SK-N-DZ (cell line): Measurements from ENCODE around the gene PARP15.
"Not testable (repeated sequence)": the region's sequence is repeated elsewhere in the genome, so short reads cannot be mapped to it uniquely, and the experiment has no call there.

Source experiments
- DNase-seq: peaks from one replicate; pipeline ENCODE4 v3.0.0-alpha.2; 2015; ENCODE audit warnings: low spot score

PARP15 gene

DNA sequence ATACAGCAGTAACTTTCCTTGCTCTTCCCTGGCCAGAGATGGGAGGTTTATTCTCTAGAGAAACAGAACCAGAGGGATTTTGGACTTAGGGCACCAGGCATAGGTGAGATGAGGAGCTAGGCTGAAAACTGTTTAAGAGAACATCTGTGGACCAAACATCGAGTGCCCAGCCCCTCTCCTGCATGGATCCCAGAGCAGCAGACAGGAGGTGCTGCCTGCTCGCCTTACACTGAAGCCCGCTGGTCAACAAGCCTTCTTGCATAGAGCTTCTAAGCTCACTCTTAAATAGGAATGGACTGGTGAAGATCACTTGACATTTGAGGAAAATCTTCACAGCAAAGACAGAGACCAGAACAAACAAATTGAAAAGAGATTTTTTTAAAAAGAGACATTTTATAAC lies 41.2 kb downstream of the PARP15 start:
- peak; percentile 11 for DNase-seq

DNA sequence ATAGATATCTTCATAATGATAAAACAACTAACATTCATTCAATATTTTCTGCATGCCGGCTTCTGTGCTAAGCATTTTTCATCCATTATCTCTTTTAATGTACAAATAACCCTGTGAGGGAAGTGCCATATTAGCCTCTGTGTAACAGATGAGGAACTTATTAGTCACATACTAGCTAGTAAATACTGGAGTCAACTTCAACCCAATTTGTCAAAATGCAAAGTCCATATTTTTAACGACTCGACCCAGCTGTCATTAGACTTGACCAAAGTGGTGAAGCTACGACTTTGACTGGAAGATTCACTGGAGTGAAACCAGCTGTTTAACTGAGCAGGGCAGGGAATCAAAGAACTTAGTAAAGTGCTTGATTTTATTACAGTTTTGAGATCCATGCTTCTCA lies 41.6 kb downstream of the PARP15 start:
- DNase-seq = no peak

DNA sequence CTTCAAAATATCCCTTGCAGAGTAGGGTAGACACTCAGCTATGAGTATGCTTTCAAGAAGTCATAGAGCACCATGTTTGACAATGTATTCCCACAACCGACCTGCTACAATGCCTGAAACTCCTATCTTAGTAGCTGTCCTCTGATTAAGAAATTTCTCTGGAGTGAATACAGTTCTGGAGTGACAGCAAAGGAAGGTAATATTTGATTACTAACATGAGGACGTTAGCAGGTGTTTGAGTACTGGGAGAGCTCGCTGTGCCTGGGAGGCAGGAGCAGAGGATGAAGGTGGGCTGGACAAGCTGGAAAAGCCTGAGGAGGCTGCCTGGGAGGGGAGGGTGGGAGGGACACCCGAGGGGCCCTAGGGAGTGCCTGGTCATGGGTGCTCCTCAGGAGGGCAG lies 42.9 kb downstream of the PARP15 start:
- DNase-seq = no peak

DNA sequence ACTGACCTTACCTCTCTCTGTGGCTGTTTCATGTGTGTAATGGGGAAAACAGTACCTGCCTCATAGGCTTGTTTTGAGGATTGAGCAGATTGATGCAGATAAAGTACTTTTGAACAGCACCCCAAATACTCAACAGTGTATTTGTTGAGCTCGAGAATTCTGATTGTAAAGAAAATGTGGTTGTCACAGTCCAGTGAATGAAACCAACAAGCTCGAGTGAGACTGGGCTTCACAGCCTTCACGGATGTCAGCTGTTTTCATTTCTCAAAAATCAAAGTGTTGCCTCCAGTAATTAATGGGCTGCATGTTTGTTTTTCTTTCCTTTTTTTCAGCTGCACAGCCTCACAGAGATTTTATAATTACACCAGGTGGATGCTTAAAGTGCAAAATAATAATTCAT lies 43.7 kb downstream of the PARP15 start:
- DNase-seq = no peak

DNA sequence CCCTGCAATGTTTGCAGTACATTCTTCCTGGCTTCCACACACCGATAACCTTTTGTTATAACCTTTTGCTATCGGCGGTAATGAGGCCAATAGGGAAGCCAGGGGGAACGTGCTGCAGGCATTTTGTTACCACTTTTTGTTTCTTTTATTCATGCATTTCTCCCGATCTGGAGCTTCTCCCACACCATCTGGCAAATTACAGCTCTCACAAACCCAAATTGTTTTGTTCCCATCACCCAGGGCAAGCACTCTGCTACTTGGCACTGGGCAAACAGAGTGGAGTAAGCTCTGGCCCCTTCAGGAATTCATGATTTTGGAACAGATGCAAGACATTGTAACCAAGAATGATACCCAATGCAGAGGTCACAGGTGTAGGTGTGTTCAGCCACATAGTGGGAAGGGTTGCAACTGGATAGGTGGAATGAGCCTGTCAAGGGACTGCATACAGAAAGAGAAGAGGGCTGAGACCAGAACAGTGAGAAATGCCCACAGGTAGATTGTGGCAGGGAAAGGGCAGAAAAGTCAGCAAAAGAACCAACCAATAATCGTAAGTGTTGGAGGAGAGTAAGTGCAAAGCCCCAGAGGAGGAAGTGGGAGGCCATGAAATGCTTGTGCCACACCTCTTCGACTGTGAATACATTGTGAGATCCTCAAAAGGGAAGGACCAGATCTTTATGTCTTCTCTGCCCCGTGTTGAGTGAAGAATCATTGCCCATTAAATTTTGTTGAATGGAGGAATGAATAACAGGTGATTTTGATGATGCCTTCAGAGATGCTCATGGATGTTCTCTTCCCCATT lies 45.8 kb downstream of the PARP15 start:
- no peak for DNase-seq

DNA sequence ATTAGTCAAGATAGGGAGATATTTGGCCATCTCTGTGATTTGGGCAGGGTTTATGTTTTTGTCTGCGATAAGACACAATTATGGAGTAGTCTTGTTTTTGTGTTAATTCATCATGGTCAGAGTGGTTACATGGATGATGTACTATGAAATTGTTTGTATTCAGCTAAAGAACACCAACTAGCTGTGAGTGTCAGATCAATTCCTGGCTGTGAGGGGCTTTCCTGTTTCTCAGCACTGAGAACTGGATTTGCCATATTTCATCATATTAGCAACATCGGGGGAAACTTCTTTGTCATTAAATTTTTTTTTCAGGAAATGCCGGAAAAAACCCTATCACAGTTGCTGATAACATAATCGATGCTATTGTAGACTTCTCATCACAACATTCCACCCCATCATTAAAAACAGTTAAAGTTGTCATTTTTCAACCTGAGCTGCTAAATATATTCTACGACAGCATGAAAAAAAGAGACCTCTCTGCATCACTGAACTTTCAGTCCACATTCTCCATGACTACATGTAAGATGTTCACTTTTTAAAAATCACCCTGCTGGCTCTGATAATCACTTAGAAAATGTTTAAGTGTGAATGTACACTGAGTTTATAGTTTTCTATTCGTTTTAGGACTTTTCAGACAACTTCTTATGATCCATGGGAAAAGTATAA lies 49.2 kb downstream of the PARP15 start:
- DNase-seq = no peak

DNA sequence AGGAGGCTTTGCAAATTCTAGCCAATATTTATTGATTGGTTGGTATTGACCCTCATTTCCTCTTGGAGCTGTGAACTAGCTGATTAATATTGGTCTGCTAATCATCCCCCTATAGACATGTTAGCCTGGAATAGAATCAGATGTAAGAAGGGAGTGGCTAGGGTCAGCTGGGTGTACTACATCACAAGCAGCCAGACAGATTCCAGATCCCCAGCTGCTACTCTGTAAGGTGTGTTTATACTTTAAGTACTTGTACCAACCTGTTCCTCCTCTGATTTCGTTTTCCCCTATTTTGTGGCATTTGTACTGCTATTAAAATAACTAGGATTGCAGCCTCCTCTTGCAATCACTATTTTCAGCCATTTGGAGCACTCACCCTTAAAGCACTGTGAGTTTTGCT lies 49.9 kb downstream of the PARP15 start:
- DNase-seq = no peak

DNA sequence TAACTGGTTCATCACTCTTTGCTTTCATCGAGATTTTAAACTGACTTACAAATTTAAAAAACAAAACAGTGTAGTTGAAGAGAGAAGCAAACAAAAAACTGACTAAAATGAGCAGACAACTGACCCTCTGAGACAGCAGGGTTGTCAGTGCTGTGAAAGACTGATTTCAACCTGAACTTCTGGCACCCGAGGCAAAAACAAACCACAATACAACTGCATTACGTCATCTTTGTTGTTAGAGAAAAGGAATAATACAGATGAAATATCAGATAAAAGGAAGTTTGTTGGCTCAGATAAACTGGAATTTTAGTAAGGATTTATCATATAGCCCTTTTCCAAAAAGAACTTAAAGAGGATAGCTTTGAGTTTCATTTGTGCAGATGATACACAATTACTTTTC lies 51.1 kb downstream of the PARP15 start:
- DNase-seq = no peak

DNA sequence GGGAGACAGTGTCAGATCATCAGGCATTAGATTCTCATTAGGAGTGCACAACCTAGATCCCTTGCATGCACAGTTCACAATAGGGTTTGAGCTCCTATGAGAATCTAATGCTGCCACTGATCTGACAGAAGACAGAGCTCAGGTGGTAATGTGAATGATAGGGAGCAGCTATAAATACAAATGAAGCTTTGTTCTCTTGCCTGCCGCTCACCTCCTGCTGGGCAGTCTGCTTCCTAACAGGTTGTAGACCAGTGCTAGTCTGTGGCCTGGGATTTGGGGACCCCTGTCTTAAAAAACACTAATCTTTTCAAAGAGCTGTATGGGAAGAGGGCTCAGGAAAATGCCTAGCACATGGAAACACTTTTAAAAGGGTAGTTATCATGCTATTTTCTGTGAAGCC lies 52.3 kb downstream of the PARP15 start:
- no peak for DNase-seq

DNA sequence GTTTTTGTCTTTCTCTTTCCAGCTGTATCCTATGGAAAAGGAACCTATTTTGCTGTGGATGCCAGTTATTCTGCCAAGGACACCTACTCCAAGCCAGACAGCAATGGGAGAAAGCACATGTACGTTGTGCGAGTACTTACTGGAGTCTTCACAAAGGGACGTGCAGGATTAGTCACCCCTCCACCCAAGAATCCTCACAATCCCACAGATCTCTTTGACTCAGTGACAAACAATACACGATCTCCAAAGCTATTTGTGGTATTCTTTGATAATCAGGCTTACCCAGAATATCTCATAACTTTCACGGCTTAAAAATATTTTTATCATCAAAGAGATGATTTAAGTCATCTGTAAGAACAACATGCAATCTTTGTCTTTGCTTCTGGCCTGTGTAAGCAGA lies 58.3 kb downstream of the PARP15 start:
- DNase-seq = no peak

DNA sequence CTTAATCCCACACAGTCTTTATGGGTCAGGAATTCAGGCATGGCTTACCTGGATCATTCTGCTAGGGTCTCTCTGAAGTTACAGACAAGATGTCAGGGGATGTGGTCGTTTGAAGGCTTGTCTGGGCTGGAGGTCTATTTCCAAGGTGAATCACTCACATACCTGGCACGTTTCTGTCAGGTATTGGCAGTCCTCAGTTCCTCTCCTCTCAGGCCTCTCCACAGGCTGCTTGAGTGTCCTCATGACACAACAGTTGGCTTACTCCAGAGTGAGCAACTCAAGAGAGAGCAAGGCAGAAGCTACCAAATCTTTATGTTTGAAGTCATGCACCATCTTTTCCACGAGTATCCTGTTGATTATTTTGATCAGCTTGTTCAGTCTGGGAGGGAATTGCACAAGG lies 59.2 kb downstream of the PARP15 start:
- DNase-seq = no peak

DNA sequence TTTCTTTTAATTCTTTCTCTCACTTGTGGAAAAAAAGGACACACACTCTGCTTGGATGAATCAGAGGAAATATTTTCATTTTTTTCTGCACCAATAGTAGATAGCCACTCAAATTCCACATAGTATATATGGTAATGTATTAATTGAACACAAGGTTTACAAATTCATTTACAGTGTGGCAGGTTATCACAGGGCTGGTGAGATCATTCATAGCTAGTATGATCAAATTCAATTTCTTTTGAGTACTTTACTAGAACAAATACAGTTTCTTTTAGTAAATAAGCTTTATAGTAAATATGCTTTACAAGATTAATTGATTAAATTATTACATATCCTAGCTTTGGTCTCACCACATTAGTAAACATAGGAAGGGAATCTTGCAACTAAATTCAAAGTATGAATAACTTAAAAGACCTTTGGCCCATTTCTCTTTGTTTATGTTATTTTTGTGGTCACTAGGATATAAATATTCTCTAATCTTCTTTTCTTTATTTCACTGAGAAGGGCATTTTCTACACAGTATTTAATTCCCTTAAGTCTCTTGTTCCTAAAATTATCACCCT lies 63.1 kb downstream of the PARP15 start:
- DNase-seq = no peak

DNA sequence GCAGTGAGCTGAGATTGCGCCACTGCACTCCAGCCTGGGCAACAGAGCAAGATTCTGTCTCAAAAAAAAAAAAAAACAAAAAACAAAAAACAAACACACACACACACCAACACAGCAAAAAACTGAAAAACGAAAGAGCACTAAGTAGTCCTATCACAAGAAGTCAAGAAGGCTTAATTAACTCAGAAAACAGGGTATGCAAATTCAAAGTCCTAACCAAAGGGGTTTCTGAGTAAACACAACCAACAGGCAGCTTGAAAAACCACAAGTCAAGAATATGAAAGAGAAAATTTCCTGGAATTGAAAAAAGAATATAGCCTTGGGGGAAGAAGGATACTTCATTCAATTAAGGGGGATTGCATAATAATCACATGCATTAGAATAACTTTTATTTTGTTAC lies 65.5 kb downstream of the PARP15 start:
- no peak for DNase-seq

DNA sequence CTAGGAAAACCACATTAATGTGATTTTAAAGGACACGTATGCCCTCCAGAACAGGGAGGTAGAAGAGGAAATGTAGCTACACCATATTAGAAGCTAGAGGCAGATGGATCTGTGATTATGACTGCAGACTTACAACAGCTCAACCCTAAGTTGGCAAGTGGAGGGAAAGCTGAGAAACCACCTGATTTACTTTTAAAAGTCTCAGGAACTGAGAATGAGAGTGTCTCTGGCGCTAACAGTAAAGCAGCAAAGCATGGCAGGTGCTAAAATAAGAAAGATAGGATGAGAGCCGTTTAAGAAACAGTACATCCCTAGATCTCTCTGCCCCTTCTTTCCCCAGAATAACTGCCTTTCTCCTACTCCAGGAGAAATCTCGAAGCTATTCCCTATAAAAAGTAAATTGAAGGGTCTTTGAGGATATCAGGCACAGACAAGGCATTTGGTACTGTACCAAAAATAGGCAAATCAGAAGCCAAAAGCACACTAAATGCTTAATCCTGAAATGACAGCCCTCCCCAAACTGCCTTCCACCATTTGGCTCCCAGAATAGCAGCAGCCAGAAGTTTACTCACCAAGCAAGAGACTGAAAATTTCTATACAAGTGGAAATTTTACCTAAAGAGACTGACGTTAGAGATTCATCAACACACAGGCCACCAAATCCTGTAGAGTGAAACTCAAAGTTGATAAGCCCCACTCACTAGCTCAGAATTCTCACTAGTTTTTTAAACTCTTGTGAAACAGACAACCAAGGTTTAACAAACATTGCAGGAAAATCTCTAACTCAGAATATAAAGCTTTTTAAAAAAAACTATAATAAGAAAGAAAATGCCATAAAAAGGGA lies 68.9 kb downstream of the PARP15 start:
- no peak for DNase-seq

DNA sequence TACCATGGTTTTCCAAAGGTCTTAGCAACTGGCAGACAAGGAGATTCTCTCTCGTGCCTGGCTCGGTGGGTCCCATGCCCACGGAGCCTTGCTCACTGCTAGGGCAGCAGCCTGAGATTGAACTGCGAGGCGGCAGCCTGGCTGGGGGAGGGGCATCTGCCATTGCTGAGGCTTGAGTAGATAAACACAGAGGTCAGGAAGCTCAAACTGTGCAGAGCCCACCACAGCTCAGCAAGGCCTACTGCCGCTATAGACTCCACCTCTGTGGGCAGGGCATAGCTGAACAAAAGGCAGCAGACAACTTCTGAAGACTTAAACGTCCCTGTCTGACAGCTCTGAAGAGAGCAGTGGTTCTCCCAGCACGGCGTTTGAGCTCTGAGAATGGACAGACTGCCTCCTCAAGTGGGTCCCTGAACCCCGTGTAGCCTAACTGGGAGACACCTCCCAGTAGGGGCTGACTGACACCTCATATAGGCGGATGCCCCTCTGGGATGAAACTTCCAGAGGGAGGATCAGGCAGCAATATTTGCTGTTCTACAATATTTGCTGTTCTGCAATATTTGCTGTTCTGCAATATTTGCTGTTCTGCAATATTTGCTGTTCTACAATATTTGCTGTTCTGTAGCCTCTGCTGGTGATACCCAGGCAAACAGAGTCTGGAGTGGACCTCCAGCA lies 73.9 kb downstream of the PARP15 start:
- peak; percentile 52 for DNase-seq

DNA sequence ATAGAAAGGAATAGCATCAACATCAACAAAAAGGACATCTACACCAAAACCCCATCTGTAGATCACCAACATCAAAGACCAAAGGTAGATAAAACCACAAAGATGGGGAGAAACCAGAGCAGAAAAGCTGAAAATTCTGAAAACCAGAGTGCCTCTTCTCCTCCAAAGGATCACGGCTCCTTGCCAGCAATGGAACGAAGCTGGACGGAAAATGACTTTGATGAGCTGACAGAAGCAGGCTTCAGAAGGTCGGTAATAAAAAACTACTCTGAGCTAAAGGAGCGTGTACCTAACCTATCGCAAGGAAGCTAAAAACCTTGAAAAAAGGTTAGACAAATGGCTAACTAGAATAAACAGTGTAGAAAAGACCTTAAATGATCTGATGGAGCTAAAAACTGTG lies 74.5 kb downstream of the PARP15 start:
- DNase-seq = not testable (repeated sequence)

DNA sequence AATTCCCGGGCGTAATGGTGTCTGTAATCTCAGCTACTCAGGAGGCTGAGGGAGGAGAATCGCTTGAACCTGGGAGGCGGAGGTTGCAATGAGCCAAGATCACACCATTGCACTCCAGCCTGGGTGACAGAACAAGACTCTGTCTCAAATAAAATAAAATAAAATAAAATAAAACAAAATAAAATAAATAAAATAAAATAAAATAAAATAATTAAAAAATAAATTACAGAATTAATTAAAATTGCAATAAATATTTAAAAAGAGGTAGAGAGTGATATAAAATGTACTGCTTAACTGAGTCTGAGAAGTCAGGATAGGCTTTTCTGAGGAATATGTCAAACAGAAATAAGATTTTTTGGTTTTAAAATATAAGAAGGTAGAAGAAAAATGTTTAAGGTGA lies 80.9 kb downstream of the PARP15 start:
- DNase-seq = not testable (repeated sequence)

DNA sequence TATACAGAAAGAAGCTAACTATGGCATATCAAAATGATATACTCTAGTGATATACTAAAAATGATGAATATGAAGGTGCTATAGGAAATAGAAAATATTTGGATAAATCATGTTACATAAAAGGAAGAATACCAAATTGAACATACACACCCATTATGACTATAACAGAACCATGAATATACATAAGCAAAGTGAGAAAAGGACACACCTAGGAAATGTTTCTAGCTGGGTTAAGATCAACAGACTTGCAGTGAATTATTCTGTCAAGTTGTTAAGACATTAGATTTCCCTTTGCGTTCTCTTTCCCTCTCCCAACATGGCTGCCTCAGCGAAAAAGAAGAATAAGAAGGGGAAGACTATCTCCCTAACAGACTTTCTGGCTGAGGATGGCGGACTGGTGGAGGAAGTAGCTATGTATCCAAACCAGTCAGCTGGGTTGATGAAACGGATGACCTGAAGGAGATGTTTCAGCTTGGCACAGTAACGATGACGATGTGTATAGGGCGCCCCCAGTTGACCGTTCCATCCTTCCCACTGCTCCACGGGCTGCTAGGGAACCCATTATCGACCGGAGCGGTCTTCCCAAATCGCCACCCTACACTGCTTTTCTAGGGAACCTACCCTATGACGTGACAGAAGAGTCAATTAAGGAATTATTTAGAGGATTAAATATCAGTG lies 83.0 kb downstream of the PARP15 start:
- no peak for DNase-seq

DNA sequence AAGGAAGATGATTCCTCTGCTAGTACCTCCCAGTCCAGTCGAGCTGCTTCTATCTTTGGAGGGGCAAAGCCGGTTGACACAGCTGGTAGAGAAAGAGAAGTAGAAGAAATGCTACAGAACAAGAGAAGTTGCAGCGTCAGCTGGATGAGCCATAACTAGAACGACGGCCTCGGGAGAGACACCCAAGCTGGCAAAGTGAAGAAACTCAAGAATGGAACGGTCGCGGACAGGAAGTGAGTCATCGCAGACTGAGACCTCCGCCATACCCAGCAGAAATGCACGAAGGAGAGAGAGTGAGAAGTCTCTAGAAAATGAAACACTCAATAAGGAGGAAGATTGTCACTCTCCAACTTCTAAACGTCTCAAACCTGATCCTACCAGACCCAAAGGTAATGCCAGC lies 84.2 kb downstream of the PARP15 start:
- no peak for DNase-seq

DNA sequence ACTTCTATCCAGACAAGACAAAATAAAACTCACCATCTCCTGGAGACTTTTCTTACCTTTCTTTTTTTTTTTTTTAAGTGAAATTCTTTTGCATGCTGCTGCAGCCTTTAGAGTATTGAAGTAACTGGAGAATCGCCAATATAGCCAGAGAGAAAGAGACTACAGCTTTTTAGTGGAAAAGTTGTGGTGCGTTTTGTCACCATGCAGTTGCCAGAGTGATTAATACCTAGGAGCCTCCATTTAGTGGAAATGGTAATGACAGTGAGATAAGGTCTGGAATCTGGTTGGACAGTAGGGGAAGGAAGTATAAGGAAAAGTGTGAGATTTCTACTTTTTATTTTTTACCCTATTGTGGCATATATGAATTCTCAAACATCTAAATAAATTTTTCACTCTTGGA lies 85.1 kb downstream of the PARP15 start:
- DNase-seq = no peak

DNA sequence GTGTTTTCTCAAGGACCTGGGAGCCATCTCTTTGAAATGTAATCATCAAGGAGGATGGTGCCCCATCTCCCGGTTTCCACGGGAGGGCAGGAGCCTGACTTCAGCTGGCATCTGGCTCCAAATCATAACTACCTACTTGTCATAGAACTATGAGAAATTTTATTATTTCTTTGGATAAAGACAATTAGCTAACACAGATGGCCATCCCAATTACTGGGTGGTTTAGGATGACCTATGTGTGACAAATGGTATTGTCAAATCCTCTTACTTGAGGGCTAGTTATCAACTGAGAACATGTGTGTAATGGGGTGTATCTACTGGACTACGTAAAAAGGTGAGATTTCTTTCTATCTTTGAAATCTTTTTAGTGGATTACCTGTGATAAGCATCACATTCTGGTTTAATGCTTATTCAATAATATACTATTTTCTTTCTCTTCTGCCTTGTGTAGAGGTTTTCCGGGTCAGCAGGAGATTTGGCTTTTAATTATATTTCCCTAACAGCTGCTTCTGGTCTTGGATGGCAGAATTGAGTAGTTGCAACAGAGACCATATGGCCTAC lies 87.9 kb downstream of the PARP15 start:
- DNase-seq = peak; percentile 74
